ENCODE measurements around the gene PGAP6.

DNA sequence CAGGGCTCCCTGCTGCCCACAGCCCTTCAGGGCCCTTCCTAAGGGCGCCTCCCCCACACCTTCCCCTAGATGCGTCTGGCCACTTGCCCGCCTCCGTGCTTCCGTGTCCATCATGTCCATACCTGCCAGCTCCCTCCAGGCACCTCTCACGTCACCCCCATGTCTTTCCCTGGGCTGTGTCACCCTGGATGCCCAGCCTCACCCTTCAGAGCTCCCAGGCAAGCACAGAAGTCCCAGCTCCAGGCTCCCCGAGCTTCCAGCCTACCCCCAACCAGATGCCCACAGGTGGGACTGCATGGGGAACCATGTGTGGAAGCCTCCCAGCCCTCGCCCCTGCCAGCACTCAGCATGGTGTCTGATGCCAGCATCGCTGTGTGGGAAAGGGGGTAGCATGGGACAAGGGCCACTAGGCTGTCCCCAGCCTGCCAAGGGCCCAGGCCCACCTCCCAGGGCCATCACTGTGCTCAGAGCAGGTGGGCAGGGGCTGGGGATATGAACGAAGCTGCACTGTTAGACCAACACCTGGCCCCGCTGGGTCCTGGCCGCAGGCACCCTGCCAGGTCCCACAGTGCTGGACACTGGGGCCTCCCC, 27.4 kb downstream of the PGAP6 start:
- TF ChIP-seq, protein P1, sequence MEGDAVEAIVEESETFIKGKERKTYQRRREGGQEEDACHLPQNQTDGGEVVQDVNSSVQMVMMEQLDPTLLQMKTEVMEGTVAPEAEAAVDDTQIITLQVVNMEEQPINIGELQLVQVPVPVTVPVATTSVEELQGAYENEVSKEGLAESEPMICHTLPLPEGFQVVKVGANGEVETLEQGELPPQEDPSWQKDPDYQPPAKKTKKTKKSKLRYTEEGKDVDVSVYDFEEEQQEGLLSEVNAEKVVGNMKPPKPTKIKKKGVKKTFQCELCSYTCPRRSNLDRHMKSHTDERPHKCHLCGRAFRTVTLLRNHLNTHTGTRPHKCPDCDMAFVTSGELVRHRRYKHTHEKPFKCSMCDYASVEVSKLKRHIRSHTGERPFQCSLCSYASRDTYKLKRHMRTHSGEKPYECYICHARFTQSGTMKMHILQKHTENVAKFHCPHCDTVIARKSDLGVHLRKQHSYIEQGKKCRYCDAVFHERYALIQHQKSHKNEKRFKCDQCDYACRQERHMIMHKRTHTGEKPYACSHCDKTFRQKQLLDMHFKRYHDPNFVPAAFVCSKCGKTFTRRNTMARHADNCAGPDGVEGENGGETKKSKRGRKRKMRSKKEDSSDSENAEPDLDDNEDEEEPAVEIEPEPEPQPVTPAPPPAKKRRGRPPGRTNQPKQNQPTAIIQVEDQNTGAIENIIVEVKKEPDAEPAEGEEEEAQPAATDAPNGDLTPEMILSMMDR (IDR thresholded peaks at IDR 0.05), result no peak
- no peak for TF ChIP-seq POLR2A (IDR thresholded peaks at IDR 0.05; ENCODE audit: low read depth)
- no peak for TF ChIP-seq POLR2AphosphoS5 (IDR thresholded peaks at IDR 0.05)
- no peak for TF ChIP-seq EP300 (IDR thresholded peaks at IDR 0.05)

Data from esophagus muscularis mucosa (tissue), 4 donors.